GM18498 (cell line): Measurements from ENCODE around the gene SPTBN5.

Experiments used
- ATAC-seq: cut with Tn5 transposase; IDR thresholded peaks from one replicate; pipeline ENCODE4 v1.9.1; 2021; ENCODE audit warnings: mild to moderate bottlenecking, moderate library complexity; ENCODE audit not compliant: unreplicated experiment

Gene SPTBN5

GRCh38 chr15:41926185-41927056 is 32.6 kb upstream of the SPTBN5 start:
- ATAC-seq = no peak

- ATAC-seq = no peak
Measured at GRCh38 chr15:41925086-41925608, 31.3 kb upstream of the SPTBN5 start.

GRCh38 chr15:41923401-41923997 is 29.6 kb upstream of the SPTBN5 start:
- no peak for ATAC-seq

GRCh38 chr15:41922353-41922752 is 28.5 kb upstream of the SPTBN5 start:
- ATAC-seq = no peak

GRCh38 chr15:41921639-41922038 is 27.8 kb upstream of the SPTBN5 start:
- no peak for ATAC-seq

- ATAC-seq = no peak
Measured at GRCh38 chr15:41921167-41921566, 27.3 kb upstream of the SPTBN5 start.

- ATAC-seq = no peak
Measured at GRCh38 chr15:41919954-41920538, 26.2 kb upstream of the SPTBN5 start.

GRCh38 chr15:41919201-41919820 is 25.5 kb upstream of the SPTBN5 start:
- no peak for ATAC-seq

GRCh38 chr15:41918506-41919126 is 24.8 kb upstream of the SPTBN5 start:
- ATAC-seq = no peak

- ATAC-seq = no peak
Measured at GRCh38 chr15:41917767-41918430, 24.0 kb upstream of the SPTBN5 start.

GRCh38 chr15:41915255-41915994 is 21.6 kb upstream of the SPTBN5 start:
- ATAC-seq = no peak

- ATAC-seq = no peak
Measured at GRCh38 chr15:41914411-41914810, 20.6 kb upstream of the SPTBN5 start.

GRCh38 chr15:41913256-41913655 is 19.4 kb upstream of the SPTBN5 start:
- no peak for ATAC-seq

- ATAC-seq = no peak
Measured at GRCh38 chr15:41911691-41912345, 18.0 kb upstream of the SPTBN5 start.

GRCh38 chr15:41908736-41909461 is 15.0 kb upstream of the SPTBN5 start:
- ATAC-seq = no peak

GRCh38 chr15:41907141-41907540 is 13.3 kb upstream of the SPTBN5 start:
- no peak for ATAC-seq

- ATAC-seq = no peak
Measured at GRCh38 chr15:41906608-41907007, 12.8 kb upstream of the SPTBN5 start.

GRCh38 chr15:41905036-41905793 is 11.4 kb upstream of the SPTBN5 start:
- peak; percentile 21 for ATAC-seq
